GM21381 (cell line): ENCODE data around the gene FGFR2.
A peak's percentile ranks its signal among the peaks of the same experiment; 100 is the strongest.

Experiments used
- ATAC-seq: cut with Tn5 transposase; IDR thresholded peaks from one replicate; pipeline ENCODE4 v1.9.1; 2021; ENCODE audit warnings: mild to moderate bottlenecking, moderate library complexity; ENCODE audit not compliant: unreplicated experiment

Gene FGFR2

DNA sequence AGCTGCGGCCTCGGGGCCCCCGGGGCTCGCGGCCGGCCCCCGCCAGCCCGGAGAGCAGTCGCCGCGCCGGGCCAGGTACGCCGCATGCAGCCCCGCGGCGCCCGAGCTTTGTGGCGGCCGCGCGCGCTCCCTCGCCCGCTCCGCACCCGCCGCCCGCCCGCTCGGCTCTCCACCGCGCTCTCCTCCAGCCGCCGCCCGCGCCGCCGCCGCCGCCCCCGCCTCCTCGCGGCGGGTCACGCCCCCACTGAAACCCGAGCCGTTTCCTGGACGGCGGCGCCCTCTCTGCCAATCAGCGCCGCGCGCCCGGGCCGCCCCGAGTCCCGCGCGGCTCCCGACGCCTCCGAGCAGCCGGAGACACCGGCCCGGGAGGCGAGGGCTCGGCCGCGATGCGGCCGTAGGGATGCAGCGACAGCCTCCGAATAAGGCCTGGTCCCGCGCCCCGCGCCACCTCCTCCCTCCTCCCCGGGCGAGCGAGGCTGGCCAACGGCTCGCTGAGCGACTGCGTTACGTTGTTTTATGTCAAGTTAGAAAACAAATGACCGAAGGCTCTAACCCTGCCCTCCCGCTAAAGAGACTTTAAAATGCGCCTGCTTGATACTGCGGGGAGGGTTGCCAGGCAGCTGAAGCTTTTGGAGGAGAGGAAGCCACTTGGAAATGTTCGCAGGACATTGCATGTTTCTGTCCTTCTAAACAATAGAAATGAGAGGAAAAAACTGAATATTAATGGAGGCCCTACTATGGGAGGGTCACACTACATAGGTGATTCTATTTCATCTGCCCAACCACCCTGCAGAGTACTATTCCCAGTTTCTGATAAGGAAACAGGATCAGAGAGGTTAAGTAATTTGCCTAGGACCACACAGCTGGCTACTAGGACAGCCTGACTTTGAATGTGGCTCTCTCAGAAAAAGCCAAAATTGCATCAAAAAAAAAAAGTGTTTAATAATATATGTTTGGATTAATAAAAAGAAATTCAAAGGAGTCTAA, at the start of gene FGFR2:
FGFR2 (minus strand) TSS at position 182 of the 987 bp plus-strand sequence. CDS start 4,627 bp downstream, outside the sequence.
- peak; percentile 88 for ATAC-seq

DNA sequence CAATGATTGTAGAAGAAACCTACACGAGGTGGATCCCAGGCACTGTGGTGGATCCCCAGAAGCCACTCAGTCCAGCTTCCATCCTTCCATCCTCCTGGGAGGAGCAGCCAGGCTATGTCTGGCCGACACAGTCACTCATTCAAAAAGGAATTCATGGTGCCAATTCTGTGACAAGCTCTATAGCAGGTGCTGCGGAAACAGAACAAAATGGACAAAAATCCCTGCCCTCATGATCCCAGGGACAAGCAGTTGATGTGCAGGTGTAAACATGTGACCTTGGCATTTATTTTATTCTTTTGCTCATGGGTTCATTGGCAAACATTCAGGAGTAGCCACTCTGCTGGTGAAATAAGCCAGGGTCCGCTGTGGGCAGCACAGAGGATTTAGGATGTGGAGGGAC, 49.2 kb upstream of the FGFR2 start:
- ATAC-seq, result no peak

DNA sequence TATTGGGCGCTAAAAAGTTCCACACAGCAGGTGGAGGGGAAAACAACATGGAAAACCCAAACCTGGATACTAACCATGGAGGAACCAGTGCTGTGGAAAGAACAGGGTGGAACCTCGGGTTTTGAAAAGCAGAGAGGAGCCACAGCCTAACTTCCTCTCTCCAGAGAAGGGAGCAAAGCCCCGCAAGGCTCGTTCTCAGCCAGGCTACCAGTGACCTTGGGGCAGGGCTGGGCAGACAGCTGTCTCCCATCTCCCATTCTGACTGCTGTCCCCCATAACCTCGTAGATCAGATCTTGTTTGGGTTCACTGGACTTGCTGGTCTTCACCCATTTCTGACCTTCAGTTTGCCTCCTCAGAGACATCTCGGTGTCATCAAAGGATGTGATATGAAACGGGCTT, 47.5 kb upstream of the FGFR2 start:
- ATAC-seq, result no peak

DNA sequence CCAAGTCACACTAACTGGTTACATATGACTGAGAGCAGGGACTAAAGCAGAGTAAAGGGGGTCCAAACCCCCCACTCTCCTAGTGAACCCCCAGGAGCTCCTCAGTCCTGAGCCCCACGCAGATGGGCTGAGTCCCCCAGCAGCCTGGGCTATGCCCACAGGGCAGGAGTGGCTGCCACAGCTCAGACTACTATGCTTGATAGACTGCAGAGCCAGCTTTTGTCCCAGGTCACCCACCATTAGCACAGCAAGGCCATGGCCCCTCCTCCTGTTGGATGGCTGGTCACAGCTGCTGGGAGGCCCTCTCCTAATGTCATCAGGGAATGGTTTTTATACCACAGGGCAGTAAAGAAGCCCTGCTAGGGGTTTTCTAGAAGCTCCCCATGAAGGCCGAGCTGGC, 46.3 kb upstream of the FGFR2 start:
- ATAC-seq, result no peak

DNA sequence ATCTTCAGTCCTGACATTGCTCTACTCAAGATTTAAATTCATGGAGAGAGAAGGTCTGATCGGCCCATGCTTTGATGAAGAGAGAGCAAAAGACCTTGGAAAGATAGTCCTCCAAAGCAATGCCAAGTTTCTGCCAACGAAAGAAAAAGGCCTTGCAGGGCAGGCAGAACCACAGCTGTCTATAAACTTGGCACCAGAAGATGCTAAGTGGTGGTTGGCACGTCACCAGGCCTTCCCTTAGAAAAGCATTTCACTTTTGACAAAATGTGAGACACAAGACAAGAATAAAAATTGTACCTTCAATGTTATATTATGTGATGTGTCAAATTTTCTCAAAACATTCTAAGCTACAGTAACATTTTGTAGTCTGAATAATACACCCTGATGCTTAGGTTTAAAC, 42.0 kb upstream of the FGFR2 start:
- no peak for ATAC-seq

DNA sequence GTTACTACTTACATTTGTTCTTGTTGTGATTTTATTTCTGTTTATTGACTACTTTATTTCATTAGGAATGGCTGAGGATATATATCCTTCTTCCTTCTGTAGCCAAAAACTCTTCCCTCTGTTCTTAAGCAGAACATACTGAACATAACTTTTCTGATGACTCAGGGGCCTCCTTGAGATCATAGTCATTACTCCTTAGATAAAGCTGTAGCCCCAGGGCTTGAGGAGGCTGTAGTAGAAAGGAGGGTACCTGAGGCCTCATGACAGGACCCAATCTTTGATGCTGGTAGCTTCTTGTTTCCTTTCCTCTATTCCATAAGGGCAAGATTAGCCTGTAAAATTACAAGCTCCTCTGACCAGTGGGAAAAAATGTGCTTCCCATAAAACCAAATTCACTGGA, 41.2 kb upstream of the FGFR2 start:
- no peak for ATAC-seq

DNA sequence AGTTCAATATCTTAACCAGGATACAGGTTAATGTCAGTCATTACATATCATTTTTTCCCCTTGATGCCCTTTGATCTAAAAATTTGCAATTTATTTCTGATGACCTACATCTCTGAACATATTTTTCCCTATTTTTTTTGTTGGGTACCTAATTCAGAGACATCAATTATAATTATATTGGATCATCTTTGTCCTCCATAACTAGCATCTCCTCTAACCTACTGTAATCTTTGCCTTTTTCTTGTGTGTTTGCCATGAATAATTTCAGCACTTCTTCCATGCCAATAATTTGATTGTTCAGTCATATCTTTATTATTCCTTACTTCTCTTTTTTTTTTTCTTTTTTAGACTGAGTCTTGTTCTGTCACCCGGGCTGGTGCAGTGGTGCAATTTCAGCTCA, 39.2 kb upstream of the FGFR2 start:
- ATAC-seq, result no peak

DNA sequence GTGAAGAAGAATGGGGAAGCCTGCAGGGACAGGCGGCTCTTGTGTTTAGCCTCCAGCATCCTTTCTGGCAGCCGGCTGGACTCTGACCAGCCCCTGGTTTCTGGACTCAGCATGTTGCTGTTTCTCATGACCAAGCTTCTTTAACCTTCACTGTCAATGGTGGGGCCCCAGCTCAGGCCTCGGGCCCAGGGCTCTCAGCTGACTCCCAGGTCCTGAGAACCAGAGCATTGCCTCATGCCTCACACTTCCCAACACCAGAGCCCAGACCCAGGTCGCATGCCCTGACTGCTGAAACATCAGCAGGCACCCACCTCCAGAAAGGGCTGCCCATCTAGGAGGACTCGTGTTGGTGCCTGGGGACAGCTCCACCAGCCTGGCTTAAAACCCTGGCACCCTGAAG, 34.8 kb upstream of the FGFR2 start:
- no peak for ATAC-seq

DNA sequence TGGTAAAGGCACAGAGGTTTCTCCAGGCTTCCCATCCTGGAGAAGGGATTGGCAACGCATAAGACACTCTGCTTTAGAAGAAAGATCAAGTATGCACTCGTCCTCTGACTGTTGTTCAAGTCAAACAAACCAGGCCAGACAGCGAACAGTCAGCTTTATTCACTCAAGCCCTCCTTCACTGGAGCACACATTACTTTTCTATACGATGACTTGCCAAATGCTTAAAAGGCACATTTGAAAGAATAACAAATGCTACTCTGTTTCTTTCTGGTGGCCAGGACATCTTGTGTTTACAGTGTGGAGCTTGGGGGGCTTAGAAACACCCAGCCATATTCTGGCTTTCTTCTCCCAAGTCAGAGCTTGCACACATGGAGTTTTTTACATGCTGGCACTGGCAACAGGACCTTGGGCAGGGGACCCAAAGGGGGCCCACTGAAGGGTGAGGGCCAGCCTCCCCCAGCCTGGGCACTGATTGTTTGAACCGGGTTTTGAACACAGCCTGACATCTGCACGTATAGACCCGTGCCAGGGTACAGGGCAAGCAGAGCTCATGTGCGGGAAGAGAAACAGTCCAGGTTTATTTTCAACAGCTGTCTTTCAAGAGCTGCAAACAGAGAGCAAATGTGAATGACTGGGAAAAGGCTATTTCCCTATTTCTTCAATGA, 33.3 kb upstream of the FGFR2 start:
- no peak for ATAC-seq

DNA sequence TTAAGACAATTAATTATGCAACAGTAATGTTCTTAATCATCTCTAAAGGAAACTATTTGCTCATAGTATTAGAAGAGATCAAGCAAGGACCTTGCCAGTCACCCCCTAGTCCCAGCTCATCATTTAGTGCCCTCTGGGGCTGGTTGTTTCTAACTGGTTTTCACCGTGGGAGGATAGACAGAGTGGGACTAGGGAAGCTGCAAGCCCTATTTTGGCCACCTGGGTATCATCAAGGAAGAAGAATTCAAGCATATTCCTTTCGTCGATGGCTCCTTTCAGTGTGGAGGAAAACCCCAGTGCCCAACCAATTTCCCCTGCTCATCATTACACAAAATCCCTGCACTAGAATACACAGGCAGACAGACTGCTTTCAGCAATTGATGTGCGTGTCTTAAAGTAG, 30.6 kb upstream of the FGFR2 start:
- ATAC-seq, result no peak

DNA sequence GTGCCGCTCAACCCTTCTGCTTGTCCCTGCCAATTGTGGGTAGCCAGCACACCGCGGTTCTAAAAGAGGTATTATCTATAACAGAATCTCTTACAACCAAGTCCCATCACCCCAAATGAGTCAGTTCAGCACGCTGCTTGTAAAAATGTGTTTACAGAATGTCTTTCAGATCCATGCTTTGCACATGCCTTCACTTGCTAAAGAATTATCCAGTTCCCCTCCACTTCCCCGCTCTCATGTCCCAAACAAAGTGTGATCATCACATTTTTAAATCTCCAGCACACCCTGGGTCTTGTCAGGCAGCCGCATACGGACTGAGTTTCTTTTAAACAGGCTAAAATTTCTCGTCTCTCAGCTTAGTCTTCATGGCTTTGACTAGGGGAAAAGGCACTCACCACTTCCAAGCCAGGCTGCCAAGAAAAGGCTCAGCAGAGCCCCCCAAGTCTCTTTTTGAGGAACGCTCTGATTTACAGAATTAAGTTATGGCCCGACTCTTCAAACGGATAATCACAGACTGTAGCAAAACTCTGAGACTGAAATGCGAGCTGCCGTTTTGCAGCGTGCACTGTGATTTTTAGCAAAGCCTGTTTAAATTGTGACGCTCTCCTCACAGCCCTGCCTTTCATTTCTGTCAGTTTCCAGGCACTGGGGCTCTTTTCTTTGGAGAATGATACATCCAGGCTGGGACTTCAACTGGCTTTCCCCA, 29.8 kb upstream of the FGFR2 start:
- no peak for ATAC-seq

DNA sequence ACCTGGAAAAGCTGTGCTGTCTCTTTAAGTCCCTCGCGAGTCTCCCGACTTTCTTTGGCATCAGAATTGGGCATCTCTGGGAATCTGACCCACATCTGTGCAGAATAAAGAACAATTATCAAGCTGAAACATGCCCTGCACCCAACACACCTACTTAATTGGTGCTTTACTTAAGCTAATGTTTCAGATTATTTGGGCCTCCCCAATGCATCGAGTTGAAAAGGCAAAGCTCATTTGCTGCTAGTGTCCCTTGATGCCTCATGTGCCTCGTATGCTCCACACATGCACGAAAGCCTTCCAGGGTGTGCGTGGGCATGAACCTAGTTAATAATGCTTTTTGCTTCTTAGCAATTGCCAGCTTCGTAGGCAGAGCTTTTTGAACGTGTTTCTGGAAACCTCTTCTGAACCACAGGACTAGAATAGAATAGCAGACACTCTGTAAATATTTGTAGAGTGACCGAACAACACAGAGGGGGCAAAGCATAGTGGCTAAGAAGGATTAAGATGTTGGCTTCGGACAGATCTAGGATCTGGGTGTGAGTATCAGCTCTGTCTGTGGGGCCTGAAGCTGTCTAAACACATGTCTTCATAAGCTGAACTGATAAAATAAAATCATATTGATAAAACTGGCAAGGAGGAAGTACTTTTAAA, 26.7 kb upstream of the FGFR2 start:
- no peak for ATAC-seq

DNA sequence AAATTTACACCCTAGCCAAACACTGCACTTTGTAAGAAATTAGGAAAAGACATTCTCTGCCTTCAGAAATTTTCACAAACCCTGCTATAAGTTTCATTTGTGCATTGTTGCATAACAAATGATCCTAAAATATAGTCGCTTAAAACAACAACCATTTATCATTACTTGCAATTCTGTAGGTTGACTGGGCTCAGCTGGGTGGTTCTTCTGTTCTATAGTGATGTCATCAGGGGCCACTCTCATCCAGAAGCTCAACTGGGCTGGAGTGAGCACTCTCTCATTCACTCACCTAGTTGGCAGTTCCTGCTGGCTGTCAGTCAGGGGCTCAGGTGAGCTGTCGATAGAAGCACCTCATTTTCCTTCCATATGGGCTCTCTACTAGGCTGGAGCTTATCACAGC, 20.7 kb upstream of the FGFR2 start:
- ATAC-seq, result no peak

DNA sequence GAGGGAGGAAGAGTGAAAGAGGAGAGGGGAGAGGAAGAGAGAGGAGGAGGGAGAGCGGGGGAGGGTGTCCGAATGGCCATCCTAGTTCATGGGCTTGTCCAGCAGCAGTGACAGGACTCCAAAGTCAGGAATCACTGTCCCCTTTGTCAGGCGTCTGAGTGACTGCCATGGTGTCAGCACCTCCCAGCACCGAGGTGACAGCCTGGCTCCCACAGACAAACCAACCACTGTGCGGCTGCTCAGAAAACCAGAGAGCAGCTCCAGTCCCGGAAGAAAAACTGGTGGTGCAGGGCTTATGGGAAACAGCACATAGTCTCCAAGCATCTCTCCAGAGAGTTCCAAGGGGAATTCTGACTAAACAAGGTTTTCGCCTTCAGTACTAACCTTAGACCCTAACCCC, 18.9 kb upstream of the FGFR2 start:
- ATAC-seq, result no peak

DNA sequence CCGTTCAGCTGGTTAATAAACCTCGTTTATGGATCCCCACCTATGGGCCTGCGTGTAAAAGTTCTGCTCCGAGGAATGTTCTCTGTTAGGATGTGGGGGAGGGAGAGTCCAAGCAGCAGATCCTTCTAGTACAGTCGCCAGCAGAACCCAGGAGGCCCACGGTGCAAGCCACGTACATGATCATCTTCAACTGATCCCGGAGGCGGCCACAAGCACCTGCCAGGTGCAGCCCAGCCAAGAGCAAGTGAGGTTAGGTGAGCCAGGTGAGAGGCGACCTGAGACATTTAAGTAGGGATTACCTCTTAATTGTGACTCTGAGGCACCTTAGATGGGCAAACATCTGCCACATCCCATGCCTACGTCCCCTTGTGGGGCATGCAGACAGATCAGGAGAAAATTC, 18.0 kb upstream of the FGFR2 start:
- no peak for ATAC-seq

DNA sequence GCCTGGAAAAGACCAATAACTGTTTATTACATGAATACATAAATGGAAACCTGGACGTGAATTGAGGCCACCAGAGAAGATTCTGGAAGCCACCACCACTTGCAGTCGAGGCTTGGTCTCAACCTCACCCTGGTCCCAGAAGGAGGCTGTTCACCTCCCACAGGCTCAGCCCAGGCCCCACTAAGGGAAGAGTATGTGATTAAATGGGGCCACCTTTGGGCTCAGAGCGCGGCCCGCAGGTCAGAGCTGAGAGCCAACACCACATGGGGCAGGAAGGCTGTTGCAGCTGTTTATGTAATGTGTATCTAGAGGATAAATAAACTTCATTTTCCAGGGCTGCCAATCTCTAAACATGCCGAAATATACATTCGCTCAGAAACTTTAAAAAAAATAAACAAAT, 17.6 kb upstream of the FGFR2 start:
- ATAC-seq, result no peak

DNA sequence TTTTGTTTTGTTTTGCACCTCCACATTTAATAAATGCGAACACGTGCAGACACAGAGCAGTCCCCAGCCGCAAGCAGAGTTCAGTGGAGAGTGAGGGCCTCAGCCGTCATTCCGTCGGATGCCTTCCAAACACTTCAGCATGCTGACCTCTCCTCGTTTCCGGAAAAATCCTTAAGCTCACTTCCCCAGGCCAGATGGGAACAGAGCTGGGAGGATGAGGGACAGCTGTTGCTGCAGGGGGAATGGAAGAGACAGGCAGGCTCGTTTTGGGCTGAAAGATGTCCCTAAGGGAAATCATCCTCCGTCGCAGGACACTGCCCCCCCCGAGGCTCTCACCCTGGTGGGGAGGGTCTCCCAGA, 17.2 kb upstream of the FGFR2 start:
- ATAC-seq, result no peak

DNA sequence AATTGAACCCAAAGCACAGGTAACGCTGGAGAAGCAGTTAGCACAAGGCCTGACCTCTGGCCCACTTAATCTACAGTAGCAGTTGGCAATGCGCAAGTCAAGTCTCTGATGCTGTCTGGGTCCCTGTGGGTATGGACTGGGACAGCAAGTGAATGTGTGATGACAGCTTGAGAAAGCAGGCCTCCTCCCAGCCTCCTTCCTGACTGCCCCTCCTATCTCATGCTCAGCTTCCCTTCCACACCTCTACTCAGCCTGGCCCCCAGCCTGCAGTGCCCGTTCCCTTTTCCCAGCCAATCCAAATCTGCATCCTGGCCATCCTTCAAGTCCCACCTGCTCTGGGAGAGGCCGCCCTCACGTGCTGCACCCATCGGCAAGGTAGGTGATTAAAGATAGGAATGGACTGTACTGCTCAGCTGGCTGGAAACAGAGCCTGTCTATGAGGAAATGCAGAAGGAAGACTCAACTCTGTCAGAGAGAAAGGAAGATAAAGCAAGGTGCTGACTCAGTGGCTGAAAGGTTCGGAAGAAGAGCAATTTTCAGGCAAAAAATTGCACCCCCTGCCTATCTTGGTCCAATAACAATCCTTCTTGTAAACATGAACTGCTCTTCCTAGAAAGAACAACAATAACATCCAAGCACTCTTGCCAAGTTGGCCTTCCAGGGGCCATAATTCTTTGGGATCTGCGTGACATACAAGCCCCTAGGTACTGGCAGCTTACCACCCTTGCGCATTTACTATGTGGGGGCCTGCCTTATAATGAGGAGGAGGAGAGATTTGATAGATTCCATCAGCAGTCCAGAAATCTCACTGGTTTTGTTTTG, 16.6 kb upstream of the FGFR2 start:
- ATAC-seq, result no peak

DNA sequence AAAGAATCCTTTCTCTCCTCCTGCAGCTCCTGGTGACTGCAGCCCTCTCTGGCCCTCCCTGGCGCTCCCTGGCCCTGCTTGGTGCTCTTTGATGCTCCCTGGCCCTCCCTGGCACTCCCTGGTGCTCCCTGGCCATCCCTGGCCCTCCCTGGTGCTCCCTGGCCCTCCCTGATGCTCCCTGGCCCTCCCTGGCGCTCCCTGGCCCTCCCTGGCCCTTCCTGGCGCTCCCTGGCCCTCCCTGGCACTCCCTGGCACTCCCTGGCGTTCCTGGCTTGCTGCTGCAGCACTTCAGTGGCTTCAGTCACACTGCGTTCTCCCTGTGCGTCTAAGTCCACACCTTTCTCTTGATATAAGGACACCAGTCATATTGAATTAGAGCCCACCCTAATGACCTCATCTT, 15.2 kb upstream of the FGFR2 start:
- ATAC-seq, result no peak

DNA sequence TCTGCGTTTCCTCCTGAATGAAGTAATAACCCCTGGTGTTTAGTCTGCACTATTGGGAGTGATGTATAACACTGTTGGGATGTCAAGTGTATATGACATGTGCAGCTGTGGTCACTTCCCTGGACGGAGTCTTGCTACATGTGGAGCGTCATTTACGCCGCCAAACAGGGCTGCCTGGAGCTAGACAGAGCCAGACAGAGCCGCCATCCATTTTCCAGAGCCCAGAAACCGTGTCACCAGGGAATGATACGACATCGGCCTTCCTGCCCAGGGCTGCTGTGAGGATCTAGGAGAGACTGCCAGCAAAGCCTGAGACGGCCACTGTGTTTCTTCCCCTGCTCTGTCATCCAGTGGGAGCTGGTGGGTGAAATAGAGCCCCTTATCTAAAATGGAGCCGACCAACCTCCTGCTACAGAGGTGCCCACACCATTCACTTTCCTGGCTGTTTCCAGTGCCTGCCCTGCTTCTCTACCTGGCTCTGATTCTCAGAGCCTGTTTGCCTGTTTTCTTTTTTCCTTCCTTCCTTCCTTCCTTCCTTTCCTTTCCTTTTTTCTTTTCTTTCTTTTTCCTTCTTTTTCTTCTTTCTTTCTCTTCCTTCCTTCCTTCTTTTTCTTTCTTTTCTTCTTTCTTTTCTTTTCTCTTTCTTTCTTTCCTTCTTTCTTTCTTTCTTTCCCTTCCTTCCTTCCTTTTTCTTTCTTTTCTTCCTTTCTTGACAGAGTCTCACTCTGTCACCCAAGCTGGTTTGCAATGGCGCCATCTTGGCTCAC, 13.3 kb upstream of the FGFR2 start:
- ATAC-seq, result no peak
